Mucosa of rectum (tissue), 2 donors: ENCODE measurements around the gene PAX8.
"Not testable (repeated sequence)": the region's sequence is repeated elsewhere in the genome, so short reads cannot be mapped to it uniquely, and the experiment has no call there.

Source experiments
- H3K27ac ChIP-seq, 2 donors: one replicate each; pipeline ENCODE4 v1.7.0; 2013; ENCODE audit warnings: inconsistent platforms in 2 of 2, low read depth in 2 of 2, low read length in 2 of 2
- H3K27me3 ChIP-seq, 2 donors: one replicate each; pipeline ENCODE4 v1.7.0; 2013; ENCODE audit warnings: low read length in 2 of 2; ENCODE audit not compliant: control insufficient read depth in 2 of 2, insufficient read depth in 2 of 2
- H3K36me3 ChIP-seq, 2 donors: one replicate each; pipeline ENCODE4 v1.7.0; 2013; ENCODE audit warnings: low read length in 2 of 2; ENCODE audit not compliant: control insufficient read depth in 2 of 2, insufficient read depth in 2 of 2
- H3K4me1 ChIP-seq, 2 donors: one replicate each; pipeline ENCODE4 v1.7.0; 2013; ENCODE audit warnings: low read length in 2 of 2, mild to moderate bottlenecking in 1 of 2; ENCODE audit not compliant: control insufficient read depth in 2 of 2, insufficient read depth in 2 of 2
- H3K4me3 ChIP-seq, 2 donors: one replicate each; pipeline ENCODE4 v1.7.0; 2013; ENCODE audit warnings: low read length in 2 of 2
- H3K9ac ChIP-seq, 2 donors: one replicate each; pipeline ENCODE4 v1.7.0; 2013; ENCODE audit warnings: low read length in 2 of 2, low read depth in 1 of 2, mild to moderate bottlenecking in 1 of 2
- H3K9me3 ChIP-seq, 2 donors: one replicate each; pipeline ENCODE4 v1.7.0; 2013; ENCODE audit warnings: low read length in 2 of 2; ENCODE audit not compliant: control insufficient read depth in 2 of 2
- donor health status: healthy.
- donor health status: Normal muscosa, but diverticular disease.

The PAX8 gene

DNA sequence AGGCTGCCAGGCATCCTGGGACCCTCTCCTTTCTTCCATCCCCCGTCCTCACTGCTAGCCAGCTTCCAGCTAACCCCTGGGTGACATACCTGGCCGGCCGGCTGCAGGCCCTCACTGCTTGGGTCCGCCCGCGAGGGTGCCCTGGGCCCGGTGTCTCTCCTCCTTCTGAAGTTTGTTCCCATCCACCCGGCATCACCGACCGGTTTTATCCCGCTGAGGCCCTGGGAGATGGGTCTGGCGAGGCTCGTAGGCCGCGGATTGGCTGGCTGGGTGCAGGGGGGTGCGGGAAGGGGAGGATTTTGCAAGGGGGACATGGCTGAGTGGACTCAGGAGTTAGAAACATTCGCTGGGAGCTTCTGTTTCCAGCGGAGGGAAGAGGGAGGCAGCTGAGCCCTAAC, at the start of gene PAX8:
Gene PAX8, minus strand, starts transcription at position 180 of the 398 bp plus-strand sequence. CDS start 527 bp downstream, outside the sequence.
- no peaks in the 10 kb centered on the region for H3K9me3 ChIP-seq
- peaks cover 10 to 14% of the 10 kb centered on the region in 2 donors for H3K4me1 ChIP-seq
- H3K9ac ChIP-seq: no peak within 1 kb of the TSS
- H3K27ac ChIP-seq: no peak within 1 kb of the TSS
- no peak within 1 kb of the TSS for H3K4me3 ChIP-seq
- no peaks in the 10 kb centered on the region for H3K36me3 ChIP-seq
- H3K27me3 ChIP-seq: peaks cover 13 to 14% of the 10 kb centered on the region in 2 donors

DNA sequence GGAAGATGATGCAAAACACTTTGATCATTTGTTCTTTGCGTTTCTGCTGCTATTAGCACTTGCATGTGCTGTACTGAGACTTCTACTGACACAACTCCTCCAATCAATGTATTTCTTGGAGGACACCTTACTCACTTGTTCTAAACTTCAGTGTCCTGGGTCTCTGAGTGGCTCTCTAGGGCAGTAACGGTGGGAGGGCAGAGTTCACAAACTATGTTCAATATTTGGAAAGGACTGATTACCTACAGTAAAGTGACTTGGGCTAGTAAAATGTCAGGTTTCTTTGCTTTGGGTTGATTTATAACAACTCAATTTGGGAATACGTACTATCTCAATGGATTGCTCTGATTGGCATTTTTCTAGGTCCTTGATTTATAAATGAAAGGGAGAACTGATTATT, 49.3 kb upstream of the PAX8 start:
- H3K27me3 ChIP-seq: no peaks in the 10 kb centered on the region
- no peak overlapping the region for H3K9ac ChIP-seq
- H3K4me1 ChIP-seq: peaks cover 3 to 5% of the 10 kb centered on the region in 2 donors
- no peak overlapping the region for H3K4me3 ChIP-seq
- H3K9me3 ChIP-seq: no peaks in the 10 kb centered on the region
- no peak overlapping the region for H3K27ac ChIP-seq
- H3K36me3 ChIP-seq: no peaks in the 10 kb centered on the region

DNA sequence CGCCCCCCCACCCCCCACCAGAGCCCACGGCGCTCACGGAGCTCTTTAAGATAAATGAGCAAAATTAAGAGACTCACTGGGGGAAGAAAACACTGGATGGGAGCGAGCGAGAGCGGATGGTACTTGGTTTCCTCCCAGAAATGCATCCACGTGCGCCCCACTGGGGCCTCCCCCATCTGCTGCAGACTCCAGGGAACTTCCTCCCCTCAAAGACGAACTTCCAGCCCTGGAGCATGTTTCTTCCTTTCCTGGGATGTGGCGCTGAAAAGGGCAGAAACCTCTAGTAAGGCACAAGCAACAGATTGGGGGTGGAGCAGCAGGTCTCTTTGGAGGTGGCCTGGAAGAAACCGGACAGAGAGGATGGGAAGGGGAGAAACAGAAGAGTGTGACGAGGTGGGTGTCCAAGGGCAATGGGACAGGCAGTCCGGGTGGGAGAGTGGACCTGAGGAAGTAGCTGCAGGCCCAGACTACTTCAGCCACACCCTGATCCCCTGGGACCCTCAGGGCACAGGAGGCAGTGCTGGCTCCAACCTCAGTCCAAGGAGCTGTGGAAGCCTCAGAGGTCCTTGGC, 46.5 kb upstream of the PAX8 start:
- peak overlapping the region in 1 of 2 donors; percentile 10 for H3K9ac ChIP-seq
- not testable (repeated sequence) for H3K9me3 ChIP-seq, H3K36me3 ChIP-seq, H3K4me1 ChIP-seq, H3K27ac ChIP-seq, H3K27me3 ChIP-seq
- peak overlapping the region; percentile 41 to 52 for H3K4me3 ChIP-seq

DNA sequence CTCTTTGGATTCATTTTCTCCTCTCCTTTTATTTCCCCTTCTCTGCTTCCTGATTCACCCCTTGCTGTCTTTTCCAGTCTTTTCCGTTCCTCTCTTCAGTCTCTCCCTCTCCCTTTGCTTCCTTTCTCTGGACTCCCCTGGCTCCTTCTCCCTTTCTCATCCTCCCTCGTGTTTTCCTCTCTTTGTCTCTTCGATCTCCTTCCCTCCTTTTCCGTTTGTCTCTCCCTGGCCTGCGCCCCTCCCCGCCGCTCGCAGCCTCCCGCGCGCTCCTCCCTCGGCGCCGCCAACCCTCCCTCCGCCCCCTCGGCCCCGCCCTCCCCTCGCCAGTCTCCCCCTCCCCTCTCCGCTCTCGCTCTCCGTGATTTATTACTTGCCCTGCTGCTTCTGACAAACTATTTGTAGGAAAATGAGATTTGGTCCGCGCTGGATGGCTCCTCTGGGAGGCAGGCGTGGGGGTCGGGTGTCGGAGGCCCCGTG, 46.0 kb upstream of the PAX8 start:
- no peaks in the 10 kb centered on the region for H3K9me3 ChIP-seq
- H3K4me3 ChIP-seq: peak overlapping the region; percentile 52 to 53
- H3K27ac ChIP-seq: no peak overlapping the region
- no peaks in the 10 kb centered on the region for H3K27me3 ChIP-seq
- H3K4me1 ChIP-seq: peaks cover 3 to 5% of the 10 kb centered on the region in 2 donors
- H3K9ac ChIP-seq: no peak overlapping the region
- no peaks in the 10 kb centered on the region for H3K36me3 ChIP-seq

DNA sequence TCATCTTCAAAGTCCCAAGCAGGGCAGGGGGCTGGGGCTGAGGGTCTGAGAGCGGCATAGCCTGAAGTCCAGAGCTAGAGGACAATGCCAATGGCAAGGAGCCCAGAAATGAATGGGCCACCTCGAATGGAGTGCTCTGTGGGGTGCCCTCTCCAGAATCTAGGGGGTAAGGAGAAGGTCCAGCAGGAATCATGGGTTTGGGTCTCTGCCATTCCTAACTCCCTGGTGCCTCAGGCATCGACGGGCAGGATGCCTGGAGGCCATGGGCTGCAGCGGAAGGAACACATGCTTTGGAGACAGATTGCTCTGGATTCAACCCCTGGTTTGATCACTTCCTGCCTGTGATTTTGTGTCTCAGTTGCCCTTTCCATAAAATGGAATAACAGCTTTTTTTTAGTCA, 44.4 kb upstream of the PAX8 start:
- H3K36me3 ChIP-seq, H3K4me3 ChIP-seq: not testable (repeated sequence)

DNA sequence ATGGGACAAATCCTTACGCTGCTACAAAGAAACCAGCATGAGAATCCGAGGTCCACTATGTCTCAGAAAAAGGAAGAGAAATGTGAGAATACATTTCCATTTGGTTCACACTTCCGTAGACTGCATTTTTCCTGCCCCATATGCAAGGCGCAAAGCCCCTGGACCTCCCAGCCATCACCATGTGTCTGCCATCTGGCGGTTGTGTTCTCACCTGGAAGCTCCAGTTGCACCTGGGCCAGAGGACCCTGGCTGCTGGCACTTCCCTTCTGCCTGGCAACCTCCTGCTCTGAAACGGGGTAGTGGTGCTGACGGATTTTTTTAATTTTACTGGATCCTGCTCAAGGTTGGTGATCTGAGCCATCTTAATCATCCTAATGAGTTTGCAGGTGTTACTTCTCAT, 41.4 kb upstream of the PAX8 start:
- H3K4me1 ChIP-seq, H3K9me3 ChIP-seq, H3K4me3 ChIP-seq, H3K9ac ChIP-seq, H3K27me3 ChIP-seq, H3K36me3 ChIP-seq, H3K27ac ChIP-seq: not testable (repeated sequence)

More for the DNA sequence above, 44.4 kb upstream of the PAX8 start:
- not testable (repeated sequence) for H3K27ac ChIP-seq, H3K4me1 ChIP-seq, H3K27me3 ChIP-seq, H3K9ac ChIP-seq, H3K9me3 ChIP-seq

DNA sequence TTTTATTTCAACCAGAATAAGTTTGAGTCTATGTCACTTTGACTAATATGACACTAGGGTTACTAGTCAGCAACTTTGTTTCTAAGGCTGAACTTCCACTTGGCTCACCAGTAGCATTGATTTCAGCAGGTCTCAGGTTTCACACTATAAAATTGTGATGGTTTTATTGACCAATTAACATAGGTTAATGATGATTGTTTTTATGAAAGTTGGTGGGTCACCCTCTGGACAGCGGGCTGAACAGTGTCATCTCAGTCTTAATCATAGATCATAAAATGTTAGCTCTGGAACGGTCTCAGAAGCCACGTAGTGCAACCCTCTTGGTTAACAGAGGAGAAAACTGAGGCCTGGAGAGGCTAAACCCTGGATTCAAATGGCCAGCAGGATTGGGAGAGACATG, 40.2 kb upstream of the PAX8 start:
- H3K4me3 ChIP-seq, H3K27me3 ChIP-seq, H3K4me1 ChIP-seq, H3K27ac ChIP-seq, H3K9ac ChIP-seq, H3K36me3 ChIP-seq, H3K9me3 ChIP-seq: not testable (repeated sequence)

DNA sequence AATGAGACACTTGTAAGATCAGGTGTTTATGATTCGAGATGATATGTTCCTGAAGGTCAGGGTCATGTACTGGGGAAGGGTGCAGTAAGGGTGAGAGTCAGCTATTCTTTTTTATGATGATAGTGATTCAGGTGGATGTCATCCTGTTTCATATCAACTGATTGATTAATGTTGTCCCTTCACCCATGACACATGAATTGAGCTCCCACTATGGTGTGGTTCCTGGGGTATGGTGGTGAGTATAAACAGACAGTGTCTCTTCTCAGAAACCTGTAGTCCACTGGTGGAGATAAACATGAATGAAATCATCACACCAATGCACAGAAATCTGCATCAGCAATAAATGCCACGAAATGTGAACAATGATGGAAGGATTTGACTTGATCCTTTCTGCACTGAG, 37.4 kb upstream of the PAX8 start:
- no peaks in the 10 kb centered on the region for H3K27me3 ChIP-seq
- no peak overlapping the region for H3K27ac ChIP-seq
- H3K4me3 ChIP-seq: no peak overlapping the region
- peaks cover 0 to 4% of the 10 kb centered on the region in 2 donors for H3K4me1 ChIP-seq
- no peaks in the 10 kb centered on the region for H3K36me3 ChIP-seq
- H3K9ac ChIP-seq: no peak overlapping the region
- H3K9me3 ChIP-seq: no peaks in the 10 kb centered on the region

DNA sequence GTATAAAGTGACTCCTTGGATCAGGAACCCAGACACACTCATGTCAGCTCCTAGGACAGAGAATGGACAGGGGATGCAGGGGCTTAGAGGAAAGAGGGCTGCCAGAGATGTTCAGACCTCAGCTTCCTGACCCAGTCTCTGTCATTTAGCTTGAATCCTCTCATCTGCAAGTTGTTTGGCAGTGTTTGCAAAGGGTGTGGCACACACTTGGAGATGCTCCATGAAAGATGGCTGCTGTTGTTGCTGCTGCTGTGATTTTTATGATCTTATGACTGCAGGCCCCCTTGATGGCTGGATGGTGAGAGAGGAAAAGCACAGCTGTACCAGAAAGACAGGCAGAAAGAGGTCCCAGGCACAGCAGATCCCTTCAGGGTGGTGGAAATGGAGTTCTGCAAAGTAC, 35.9 kb upstream of the PAX8 start:
- H3K27me3 ChIP-seq, H3K9ac ChIP-seq, H3K36me3 ChIP-seq, H3K27ac ChIP-seq, H3K9me3 ChIP-seq, H3K4me3 ChIP-seq, H3K4me1 ChIP-seq: not testable (repeated sequence)

DNA sequence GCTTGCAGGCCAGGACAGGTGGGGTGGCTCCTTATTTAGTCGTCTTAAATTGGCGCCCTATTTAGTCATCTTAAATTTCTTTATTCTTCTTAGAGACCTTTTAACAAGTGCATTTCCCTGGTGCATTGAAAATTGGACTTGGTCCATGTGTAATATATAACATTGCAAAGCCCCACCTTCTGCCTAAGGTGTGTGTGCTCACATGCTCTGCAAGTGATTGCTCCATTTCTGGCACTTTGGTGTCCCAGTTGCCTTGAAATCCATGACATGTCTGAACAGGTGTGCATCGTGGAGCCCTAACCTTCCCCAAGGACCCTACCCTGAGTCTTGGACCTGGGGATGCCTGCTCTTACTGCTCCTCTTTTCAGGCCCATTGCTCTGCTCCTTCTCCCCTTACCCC, 35.5 kb upstream of the PAX8 start:
- H3K9me3 ChIP-seq, H3K9ac ChIP-seq, H3K27me3 ChIP-seq, H3K36me3 ChIP-seq, H3K4me1 ChIP-seq, H3K27ac ChIP-seq, H3K4me3 ChIP-seq: not testable (repeated sequence)

DNA sequence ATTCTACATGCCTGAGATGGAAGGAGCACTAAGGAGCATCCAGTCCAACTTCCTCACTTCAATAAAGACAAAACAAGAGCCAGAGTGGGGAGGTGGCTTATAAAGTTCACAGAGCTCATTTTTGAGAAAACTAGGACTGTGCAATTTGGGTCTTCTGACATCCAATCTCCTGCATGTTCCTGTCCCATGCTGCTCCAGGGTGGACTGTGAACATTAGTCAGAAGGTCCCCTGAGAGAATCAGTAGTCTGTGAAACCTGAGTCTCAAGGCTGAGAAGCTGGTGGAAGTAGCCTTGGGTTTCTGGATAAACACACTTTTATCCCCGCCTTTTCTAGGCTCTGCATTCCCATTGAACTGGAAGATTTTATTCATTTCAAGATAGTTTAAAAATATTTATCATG, 33.1 kb upstream of the PAX8 start:
- H3K4me3 ChIP-seq, H3K27me3 ChIP-seq, H3K4me1 ChIP-seq, H3K27ac ChIP-seq, H3K9me3 ChIP-seq, H3K9ac ChIP-seq, H3K36me3 ChIP-seq: not testable (repeated sequence)
